SK-N-SH (cell line): ENCODE data around the gene XRCC6. TPM values are rescaled to one million over a fixed set of nuclear protein-coding genes. Genes with fewer than 3 reads are reported as not detected.
A peak's percentile ranks its signal among the peaks of the same experiment; 100 is the strongest.

Source experiments
- CTCF ChIA-PET: fragments of 300-600, 350-600 bp; formaldehyde crosslinking; extraction: SDS; loops from one replicate; lab custom pipeline; 2021; lab: Yijun Ruan, JAX
- POLR2A ChIA-PET: fragments of 350-600 bp; sonication (Branson Sonifier 250); formaldehyde crosslinking; extraction: SDS; loops from one replicate; lab custom pipeline; 2020; ENCODE audit warnings: antibody characterized with exemption, inconsistent platforms; lab: Yijun Ruan, JAX
- DNase-seq: peaks from one replicate; pipeline ENCODE4 v3.0.0; 2012
- H2AFZ ChIP-seq: fragments of 200-600 bp; sonication (generic); 2 replicates; pipeline ENCODE4 v1.8.1; 2016; ENCODE audit warnings: antibody characterized with exemption, mild to moderate bottlenecking, low read depth
- H3F3A ChIP-seq: fragments of 200-600 bp; sonication (generic); replicated peaks from 2 replicates; pipeline ENCODE3; 2016; ENCODE audit warnings: antibody characterized with exemption, mild to moderate bottlenecking; ENCODE audit not compliant: insufficient read depth
- H3K27ac ChIP-seq, 2 experiments: fragments of 200-500 bp in 1 of 2; fragments of 200-600 bp in 1 of 2; sonication (Bioruptor generic) in 1 of 2; sonication (generic), shearing (Covaris generic) in 1 of 2; 2 replicates each; pipeline versions ENCODE4 v1.5.1 to v1.6.1; 2014 to 2016; ENCODE audit warnings: low read depth in 2 of 2, inconsistent platforms in 1 of 2, low read length in 1 of 2, mild to moderate bottlenecking in 1 of 2, mixed read lengths in 1 of 2
- H3K27me3 ChIP-seq: fragments of 200-600 bp; sonication (generic), shearing (Covaris generic); 2 replicates; pipeline ENCODE4 v1.6.1; 2016; ENCODE audit warnings: mixed run types; ENCODE audit not compliant: insufficient read depth
- H3K36me3 ChIP-seq, 2 experiments: fragments of 200-500 bp in 1 of 2; fragments of 200-600 bp in 1 of 2; sonication (Bioruptor generic) in 1 of 2; sonication (generic) in 1 of 2; replicated peaks in 1 of 2; 2 replicates each; pipeline versions ENCODE3 to v1.5.1; 2014 to 2016; ENCODE audit warnings: low read length in 1 of 2, mild to moderate bottlenecking in 1 of 2; ENCODE audit not compliant: insufficient read depth in 2 of 2, control insufficient read depth in 1 of 2
- H3K4me1 ChIP-seq, 2 experiments: fragments of 200-500 bp in 1 of 2; fragments of 200-600 bp in 1 of 2; sonication (Bioruptor generic) in 1 of 2; sonication (generic), shearing (Covaris generic) in 1 of 2; 2 replicates each; pipeline versions ENCODE4 v1.5.1 to v1.6.1; 2014 to 2016; ENCODE audit warnings: low read depth in 1 of 2, low read length in 1 of 2, mixed run types in 1 of 2; ENCODE audit not compliant: insufficient read depth in 2 of 2, control insufficient read depth in 1 of 2
- H3K4me2 ChIP-seq: fragments of 200-600 bp; sonication (generic), shearing (Covaris generic); 2 replicates; pipeline ENCODE4 v1.6.1; 2017; ENCODE audit warnings: mixed run types
- H3K4me3 ChIP-seq, 2 experiments: fragments of 200-500 bp in 1 of 2; fragments of 200-600 bp in 1 of 2; sonication (Bioruptor generic) in 1 of 2; sonication (generic), shearing (Covaris generic) in 1 of 2; 2 replicates each; pipeline versions ENCODE4 v1.5.1 to v1.8.1; 2014 to 2016; ENCODE audit warnings: low read depth in 2 of 2, inconsistent platforms in 1 of 2, low read length in 1 of 2, mild to moderate bottlenecking in 1 of 2, mixed read lengths in 1 of 2, moderate library complexity in 1 of 2
- H3K79me2 ChIP-seq: fragments of 200-600 bp; sonication (generic); 2 replicates; pipeline ENCODE4 v1.8.1; 2017; ENCODE audit warnings: mild to moderate bottlenecking; ENCODE audit not compliant: insufficient read depth
- H3K9ac ChIP-seq: fragments of 200-600 bp; sonication (generic); 2 replicates; pipeline ENCODE4 v1.6.1; 2017; ENCODE audit warnings: mixed run types
- H3K9me2 ChIP-seq: fragments of 200-600 bp; sonication (generic); 2 replicates; pipeline ENCODE4 v1.6.1; 2017; ENCODE audit warnings: mixed run types
- H3K9me3 ChIP-seq: fragments of 200-600 bp; sonication (generic); 2 replicates; pipeline ENCODE4 v1.6.1; 2017; ENCODE audit warnings: mixed run types, mild to moderate bottlenecking, moderate library complexity
- H4K20me1 ChIP-seq: fragments of 200-600 bp; sonication (generic); 2 replicates; pipeline ENCODE4 v1.6.1; 2017; ENCODE audit warnings: mild to moderate bottlenecking, mixed run types; ENCODE audit not compliant: insufficient read depth
- CHD2 ChIP-seq: fragments of 150-350 bp; IDR thresholded peaks from 2 replicates; pipeline ENCODE4 v1.6.1; 2018; ENCODE audit warnings: low read length; ENCODE audit not compliant: partially characterized antibody
- EZH2phosphoT487 ChIP-seq: fragments of 200-600 bp; sonication (generic); IDR thresholded peaks from 2 replicates; pipeline ENCODE4 v1.6.1; 2017; ENCODE audit warnings: low read depth, mixed run types, mild to moderate bottlenecking, antibody characterized with exemption, moderate library complexity, borderline replicate concordance
- FOXJ3 ChIP-seq: sonication (generic); formaldehyde crosslinking; IDR thresholded peaks from 2 replicates; pipeline ENCODE4 v1.5.1; 2020; ENCODE audit warnings: mild to moderate bottlenecking, missing genetic modification reagents
- GATA2 ChIP-seq: sonication (generic); formaldehyde crosslinking; IDR thresholded peaks from 2 replicates; pipeline ENCODE4 v1.5.0; 2020; ENCODE audit warnings: mild to moderate bottlenecking, missing genetic modification reagents
- MXI1 ChIP-seq: IDR thresholded peaks from 2 replicates; pipeline ENCODE4 v1.6.1; 2012; ENCODE audit warnings: mild to moderate bottlenecking, low read depth, low read length, improper control_type of control experiment
- NFIC ChIP-seq: IDR thresholded peaks from 2 replicates; pipeline ENCODE4 v1.4.0; 2012; ENCODE audit warnings: borderline replicate concordance
- REST ChIP-seq: IDR thresholded peaks from 2 replicates; pipeline ENCODE4 v1.6.1; 2012; ENCODE audit warnings: mild to moderate bottlenecking, low read depth, low read length, moderate library complexity
- RFX5 ChIP-seq: IDR thresholded peaks from 2 replicates; pipeline ENCODE4 v1.6.1; 2012; ENCODE audit warnings: mild to moderate bottlenecking, improper control_type of control experiment, low read length
- SIN3A ChIP-seq: IDR thresholded peaks from 2 replicates; pipeline ENCODE4 v1.6.1; 2012; ENCODE audit warnings: low read depth, mild to moderate bottlenecking, low read length, moderate library complexity, borderline replicate concordance
- TCF12 ChIP-seq: IDR thresholded peaks from 2 replicates; pipeline ENCODE4 v1.4.0; 2012
- TEAD4 ChIP-seq: IDR thresholded peaks from 2 replicates; pipeline ENCODE4 v1.4.0; 2012; ENCODE audit warnings: mild to moderate bottlenecking, borderline replicate concordance; ENCODE audit not compliant: insufficient read depth
- ZBTB33 ChIP-seq: IDR thresholded peaks from 2 replicates; pipeline ENCODE4 v1.4.0; 2012; ENCODE audit warnings: low read depth, borderline replicate concordance
- WGBS: methylation state at CpG from one replicate; pipeline ENCODE4 v1.1.6; 2017; ENCODE audit warnings: low lambda C conversion rate; 5-methylcytosine and 5-hydroxymethylcytosine counted together
- polyA plus RNA-seq, 3 experiments: library from polyadenylated mRNA; depleted of rRNA; stranded (reverse); fragments of >200 nt; gene quantifications; 2 replicates each; pipeline ENCODE4 v1.2.3, GENCODE V29; 2012
- TF ChIP-seq, protein P1 (sequence below): IDR thresholded peaks from 2 replicates; pipeline ENCODE4 v1.4.0; 2012; ENCODE audit warnings: low read depth

Gene XRCC6
- polyA plus RNA-seq, 1 of the 3 experiments (the other 2 are of a cell fraction), result 78.1 TPM

- TF ChIP-seq, protein P1, sequence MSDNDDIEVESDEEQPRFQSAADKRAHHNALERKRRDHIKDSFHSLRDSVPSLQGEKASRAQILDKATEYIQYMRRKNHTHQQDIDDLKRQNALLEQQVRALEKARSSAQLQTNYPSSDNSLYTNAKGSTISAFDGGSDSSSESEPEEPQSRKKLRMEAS, result peak; percentile 85
- TF ChIP-seq SIN3A (peak; percentile 79; the same call in 1 of the 2 replicates), GATA2 (CRISPR knock-in tag) (no peak), TEAD4 (no peak), TCF12 (no peak), MXI1 (peak; percentile 87)
Observed at GRCh38 chr22:41688365-41689211, 67.5 kb downstream of the XRCC6 start, which contains the start of gene SNU13 (continued).

- POLR2A ChIA-PET, result no interaction called here
- H3K9ac ChIP-seq, result no peak overlapping the region
- H3K9me2 ChIP-seq, result no peaks in the 10 kb centered on the region
- TF ChIP-seq NFIC (no peak), ZBTB33 (no peak), EZH2phosphoT487 (no peak), CHD2 (no peak), REST (no peak), RFX5 (no peak), FOXJ3 (no peak)
- TF ChIP-seq, protein P1, result no peak
- no peak overlapping the region for H3K4me2 ChIP-seq
- H3K79me2 ChIP-seq, result peaks cover 31% of the 10 kb centered on the region
- no peaks in the 10 kb centered on the region for H3F3A ChIP-seq
- H3K27me3 ChIP-seq, result no peaks in the 10 kb centered on the region
- H3K9me3 ChIP-seq, result no peaks in the 10 kb centered on the region
- H3K4me1 ChIP-seq, result no peaks in the 10 kb centered on the region
- CTCF ChIA-PET, result no interaction called here
- no peak overlapping the region for H3K27ac ChIP-seq
- H3K36me3 ChIP-seq, result peaks cover 0 to 5% of the 10 kb centered on the region in 2 experiments
- H4K20me1 ChIP-seq, result no peaks in the 10 kb centered on the region
- 79% methylated on average over 3 of the region's 3 CpGs for WGBS
- no peak overlapping the region for H2AFZ ChIP-seq
- no peak for DNase-seq
- H3K4me3 ChIP-seq, result no peak overlapping the region
Observed at GRCh38 chr22:41690476-41690875, 69.4 kb downstream of the XRCC6 start.
